ENCODE measurements around the gene CSF3R. TPM values are rescaled to one million over a fixed set of nuclear protein-coding genes. Genes with fewer than 3 reads are reported as not detected.

The CSF3R gene
- total and polyA plus RNA-seq, 2 experiments from 2014 or later = not detected

- TF ChIP-seq, protein P1, sequence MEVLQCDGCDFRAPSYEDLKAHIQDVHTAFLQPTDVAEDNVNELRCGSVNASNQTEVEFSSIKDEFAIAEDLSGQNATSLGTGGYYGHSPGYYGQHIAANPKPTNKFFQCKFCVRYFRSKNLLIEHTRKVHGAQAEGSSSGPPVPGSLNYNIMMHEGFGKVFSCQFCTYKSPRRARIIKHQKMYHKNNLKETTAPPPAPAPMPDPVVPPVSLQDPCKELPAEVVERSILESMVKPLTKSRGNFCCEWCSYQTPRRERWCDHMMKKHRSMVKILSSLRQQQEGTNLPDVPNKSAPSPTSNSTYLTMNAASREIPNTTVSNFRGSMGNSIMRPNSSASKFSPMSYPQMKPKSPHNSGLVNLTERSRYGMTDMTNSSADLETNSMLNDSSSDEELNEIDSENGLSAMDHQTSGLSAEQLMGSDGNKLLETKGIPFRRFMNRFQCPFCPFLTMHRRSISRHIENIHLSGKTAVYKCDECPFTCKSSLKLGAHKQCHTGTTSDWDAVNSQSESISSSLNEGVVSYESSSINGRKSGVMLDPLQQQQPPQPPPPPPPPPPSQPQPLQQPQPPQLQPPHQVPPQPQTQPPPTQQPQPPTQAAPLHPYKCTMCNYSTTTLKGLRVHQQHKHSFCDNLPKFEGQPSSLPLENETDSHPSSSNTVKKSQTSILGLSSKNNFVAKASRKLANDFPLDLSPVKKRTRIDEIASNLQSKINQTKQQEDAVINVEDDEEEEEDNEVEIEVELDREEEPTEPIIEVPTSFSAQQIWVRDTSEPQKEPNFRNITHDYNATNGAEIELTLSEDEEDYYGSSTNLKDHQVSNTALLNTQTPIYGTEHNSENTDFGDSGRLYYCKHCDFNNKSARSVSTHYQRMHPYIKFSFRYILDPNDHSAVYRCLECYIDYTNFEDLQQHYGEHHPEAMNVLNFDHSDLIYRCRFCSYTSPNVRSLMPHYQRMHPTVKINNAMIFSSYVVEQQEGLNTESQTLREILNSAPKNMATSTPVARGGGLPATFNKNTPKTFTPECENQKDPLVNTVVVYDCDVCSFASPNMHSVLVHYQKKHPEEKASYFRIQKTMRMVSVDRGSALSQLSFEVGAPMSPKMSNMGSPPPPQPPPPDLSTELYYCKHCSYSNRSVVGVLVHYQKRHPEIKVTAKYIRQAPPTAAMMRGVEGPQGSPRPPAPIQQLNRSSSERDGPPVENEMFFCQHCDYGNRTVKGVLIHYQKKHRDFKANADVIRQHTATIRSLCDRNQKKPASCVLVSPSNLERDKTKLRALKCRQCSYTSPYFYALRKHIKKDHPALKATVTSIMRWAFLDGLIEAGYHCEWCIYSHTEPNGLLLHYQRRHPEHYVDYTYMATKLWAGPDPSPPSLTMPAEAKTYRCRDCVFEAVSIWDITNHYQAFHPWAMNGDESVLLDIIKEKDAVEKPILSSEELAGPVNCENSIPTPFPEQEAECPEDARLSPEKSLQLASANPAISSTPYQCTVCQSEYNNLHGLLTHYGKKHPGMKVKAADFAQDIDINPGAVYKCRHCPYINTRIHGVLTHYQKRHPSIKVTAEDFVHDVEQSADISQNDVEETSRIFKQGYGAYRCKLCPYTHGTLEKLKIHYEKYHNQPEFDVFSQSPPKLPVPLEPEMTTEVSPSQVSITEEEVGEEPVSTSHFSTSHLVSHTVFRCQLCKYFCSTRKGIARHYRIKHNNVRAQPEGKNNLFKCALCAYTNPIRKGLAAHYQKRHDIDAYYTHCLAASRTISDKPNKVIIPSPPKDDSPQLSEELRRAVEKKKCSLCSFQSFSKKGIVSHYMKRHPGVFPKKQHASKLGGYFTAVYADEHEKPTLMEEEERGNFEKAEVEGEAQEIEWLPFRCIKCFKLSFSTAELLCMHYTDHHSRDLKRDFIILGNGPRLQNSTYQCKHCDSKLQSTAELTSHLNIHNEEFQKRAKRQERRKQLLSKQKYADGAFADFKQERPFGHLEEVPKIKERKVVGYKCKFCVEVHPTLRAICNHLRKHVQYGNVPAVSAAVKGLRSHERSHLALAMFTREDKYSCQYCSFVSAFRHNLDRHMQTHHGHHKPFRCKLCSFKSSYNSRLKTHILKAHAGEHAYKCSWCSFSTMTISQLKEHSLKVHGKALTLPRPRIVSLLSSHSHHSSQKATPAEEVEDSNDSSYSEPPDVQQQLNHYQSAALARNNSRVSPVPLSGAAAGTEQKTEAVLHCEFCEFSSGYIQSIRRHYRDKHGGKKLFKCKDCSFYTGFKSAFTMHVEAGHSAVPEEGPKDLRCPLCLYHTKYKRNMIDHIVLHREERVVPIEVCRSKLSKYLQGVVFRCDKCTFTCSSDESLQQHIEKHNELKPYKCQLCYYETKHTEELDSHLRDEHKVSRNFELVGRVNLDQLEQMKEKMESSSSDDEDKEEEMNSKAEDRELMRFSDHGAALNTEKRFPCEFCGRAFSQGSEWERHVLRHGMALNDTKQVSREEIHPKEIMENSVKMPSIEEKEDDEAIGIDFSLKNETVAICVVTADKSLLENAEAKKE (CRISPR knock-in tag; IDR thresholded peaks at IDR 0.05) = no peak
- TF ChIP-seq ZNF331 (CRISPR knock-in tag; IDR thresholded peaks at IDR 0.05; ENCODE audit: low read depth) = no peak
- TF ChIP-seq, protein P2, sequence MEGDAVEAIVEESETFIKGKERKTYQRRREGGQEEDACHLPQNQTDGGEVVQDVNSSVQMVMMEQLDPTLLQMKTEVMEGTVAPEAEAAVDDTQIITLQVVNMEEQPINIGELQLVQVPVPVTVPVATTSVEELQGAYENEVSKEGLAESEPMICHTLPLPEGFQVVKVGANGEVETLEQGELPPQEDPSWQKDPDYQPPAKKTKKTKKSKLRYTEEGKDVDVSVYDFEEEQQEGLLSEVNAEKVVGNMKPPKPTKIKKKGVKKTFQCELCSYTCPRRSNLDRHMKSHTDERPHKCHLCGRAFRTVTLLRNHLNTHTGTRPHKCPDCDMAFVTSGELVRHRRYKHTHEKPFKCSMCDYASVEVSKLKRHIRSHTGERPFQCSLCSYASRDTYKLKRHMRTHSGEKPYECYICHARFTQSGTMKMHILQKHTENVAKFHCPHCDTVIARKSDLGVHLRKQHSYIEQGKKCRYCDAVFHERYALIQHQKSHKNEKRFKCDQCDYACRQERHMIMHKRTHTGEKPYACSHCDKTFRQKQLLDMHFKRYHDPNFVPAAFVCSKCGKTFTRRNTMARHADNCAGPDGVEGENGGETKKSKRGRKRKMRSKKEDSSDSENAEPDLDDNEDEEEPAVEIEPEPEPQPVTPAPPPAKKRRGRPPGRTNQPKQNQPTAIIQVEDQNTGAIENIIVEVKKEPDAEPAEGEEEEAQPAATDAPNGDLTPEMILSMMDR (conservative IDR thresholded peaks at IDR 0.05; ENCODE audit: low read depth in 2 of 2) = no peak
- TF ChIP-seq NANOG (IDR thresholded peaks at IDR 0.05; ENCODE audit: borderline replicate concordance) = no peak
- no peak for TF ChIP-seq CREB1 (CRISPR knock-in tag; IDR thresholded peaks at IDR 0.05; ENCODE audit: low read depth)
Observed at GRCh38 chr1:36438715-36439114, 44.0 kb downstream of the CSF3R start (continued).

GRCh38 chr1:36436821-36437220 is 45.9 kb downstream of the CSF3R start:
- DNase-seq (ENCODE audit: low spot score) = no peak
- H4K20me1 ChIP-seq (replicated peaks; ENCODE audit: insufficient read depth) = no peaks in the 10 kb centered on the region; the same call in 1 of the 2 replicates
- TF ChIP-seq, protein P3, sequence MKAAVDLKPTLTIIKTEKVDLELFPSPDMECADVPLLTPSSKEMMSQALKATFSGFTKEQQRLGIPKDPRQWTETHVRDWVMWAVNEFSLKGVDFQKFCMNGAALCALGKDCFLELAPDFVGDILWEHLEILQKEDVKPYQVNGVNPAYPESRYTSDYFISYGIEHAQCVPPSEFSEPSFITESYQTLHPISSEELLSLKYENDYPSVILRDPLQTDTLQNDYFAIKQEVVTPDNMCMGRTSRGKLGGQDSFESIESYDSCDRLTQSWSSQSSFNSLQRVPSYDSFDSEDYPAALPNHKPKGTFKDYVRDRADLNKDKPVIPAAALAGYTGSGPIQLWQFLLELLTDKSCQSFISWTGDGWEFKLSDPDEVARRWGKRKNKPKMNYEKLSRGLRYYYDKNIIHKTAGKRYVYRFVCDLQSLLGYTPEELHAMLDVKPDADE (IDR thresholded peaks at IDR 0.05) = no peak
- TF ChIP-seq CREB1 (CRISPR knock-in tag; IDR thresholded peaks at IDR 0.05; ENCODE audit: low read depth) = no peak
- TF ChIP-seq ZNF114 (CRISPR knock-in tag; IDR thresholded peaks at IDR 0.05) = no peak
- no peak for TF ChIP-seq STAT1 (IDR thresholded peaks at IDR 0.05; ENCODE audit: unreplicated experiment)

More at GRCh38 chr1:36436821-36437220, 45.9 kb downstream of the CSF3R start:
- H3K27ac ChIP-seq (ENCODE audit: low read depth) = no peak overlapping the region
- H3K4me3 ChIP-seq = no peak overlapping the region
- peaks cover 14% of the 10 kb centered on the region for H3K4me1 ChIP-seq (ENCODE audit: insufficient read depth)
- no peak for ATAC-seq
- no peak overlapping the region for H2AFZ ChIP-seq
- no peaks in the 10 kb centered on the region for H3F3A ChIP-seq (replicated peaks; ENCODE audit: low read depth)
- H3K79me2 ChIP-seq (replicated peaks; ENCODE audit: insufficient read depth) = no peaks in the 10 kb centered on the region
- no peaks in the 10 kb centered on the region for H3K9me3 Mint-ChIP-seq
- no peak overlapping the region; the same call in 1 of the 2 replicates for H3K27ac Mint-ChIP-seq
- H3K4me2 ChIP-seq = no peak overlapping the region
- H3K36me3 Mint-ChIP-seq (ENCODE audit: low read depth) = no peaks in the 10 kb centered on the region
- no peaks in the 10 kb centered on the region for H3K9me2 ChIP-seq (ENCODE audit: insufficient read depth)
- no peak overlapping the region for H3K4me3 Mint-ChIP-seq
- H3K27me3 Mint-ChIP-seq (ENCODE audit: insufficient read depth, low read depth, poor library complexity) = peaks cover 4% of the 10 kb centered on the region
- peaks cover 13% of the 10 kb centered on the region; the same call in 2 of the 3 replicates for H3K4me1 Mint-ChIP-seq
- no peaks in the 10 kb centered on the region for H3K36me3 ChIP-seq (ENCODE audit: insufficient read depth)
- no peaks in the 10 kb centered on the region for H3K27me3 ChIP-seq (ENCODE audit: insufficient read depth)
